ENCODE measurements around the gene SCAPER.

SCAPER gene

GRCh38 chr15:76359152-76359551 is 546.0 kb downstream of the SCAPER start:
- Histone ChIP-seq H3K4me3 (replicated peaks; ENCODE audit: insufficient read depth, low read length) (no peak overlapping the region), H3K27me3 (ENCODE audit: insufficient read depth, poor library complexity, severe bottlenecking) (no peaks in the 10 kb centered on the region), H3K27ac (replicated peaks) (no peak overlapping the region)
- TF ChIP-seq CTCF (IDR thresholded peaks at IDR 0.05; ENCODE audit: insufficient read depth, low read length) (no peak), GABPA (IDR thresholded peaks at IDR 0.05; ENCODE audit: low read depth) (no peak), POLR2AphosphoS5 (IDR thresholded peaks at IDR 0.05; ENCODE audit: low read depth) (no peak), SPI1 (IDR thresholded peaks at IDR 0.05; ENCODE audit: borderline replicate concordance, low read depth) (no peak), REST (IDR thresholded peaks at IDR 0.05; ENCODE audit: insufficient replicate concordance, low read depth) (no peak)
- no peak for DNase-seq (ENCODE audit: low read depth in 1 of 2, low spot score in 1 of 2)

- no peak for TF ChIP-seq CTCF (IDR thresholded peaks at IDR 0.05; ENCODE audit: insufficient read depth, low read length)
- TF ChIP-seq POLR2AphosphoS5 (IDR thresholded peaks at IDR 0.05; ENCODE audit: low read depth), result no peak
- no peak for TF ChIP-seq GABPA (IDR thresholded peaks at IDR 0.05; ENCODE audit: low read depth)
- no peak for TF ChIP-seq SPI1 (IDR thresholded peaks at IDR 0.05; ENCODE audit: borderline replicate concordance, low read depth)
- no peak for TF ChIP-seq REST (IDR thresholded peaks at IDR 0.05; ENCODE audit: insufficient replicate concordance, low read depth)
- Histone ChIP-seq H3K27ac (replicated peaks) (no peak overlapping the region), H3K4me3 (replicated peaks; ENCODE audit: insufficient read depth, low read length) (no peak overlapping the region), H3K27me3 (ENCODE audit: insufficient read depth, poor library complexity, severe bottlenecking) (no peaks in the 10 kb centered on the region)
- no peak for DNase-seq (ENCODE audit: low read depth in 1 of 2, low spot score in 1 of 2)
These were observed 546.7 kb downstream of the SCAPER start for GRCh38 chr15:76358453-76358852.

GRCh38 chr15:76354823-76355440 is 550.2 kb downstream of the SCAPER start:
- DNase-seq (ENCODE audit: low read depth in 1 of 2, low spot score in 1 of 2), result no peak
- H3K27me3 ChIP-seq (ENCODE audit: insufficient read depth, poor library complexity, severe bottlenecking), result no peaks in the 10 kb centered on the region
- no peak overlapping the region for H3K4me3 ChIP-seq (replicated peaks; ENCODE audit: insufficient read depth, low read length)
- TF ChIP-seq GABPA (IDR thresholded peaks at IDR 0.05; ENCODE audit: low read depth), result no peak
- TF ChIP-seq REST (IDR thresholded peaks at IDR 0.05; ENCODE audit: insufficient replicate concordance, low read depth), result no peak
- no peak for TF ChIP-seq SPI1 (IDR thresholded peaks at IDR 0.05; ENCODE audit: borderline replicate concordance, low read depth)
- no peak for TF ChIP-seq POLR2AphosphoS5 (IDR thresholded peaks at IDR 0.05; ENCODE audit: low read depth)
- TF ChIP-seq CTCF (IDR thresholded peaks at IDR 0.05; ENCODE audit: insufficient read depth, low read length), result no peak
- no peak overlapping the region for H3K27ac ChIP-seq (replicated peaks)

Measured in HL-60 (cell line).